CD8-positive, alpha-beta memory T cell (primary cell): ENCODE data around the gene PIGT. TPM values are rescaled to one million over a fixed set of nuclear protein-coding genes. Genes with fewer than 3 reads are reported as not detected.

Experiments
- polyA plus RNA-seq: library from polyadenylated mRNA; unstranded; fragments of 300-500 nt; fragmentation: Illumina TruSeq; gene quantifications from one replicate; pipeline ENCODE4 v1.2.3, GENCODE V29; 2021
- total RNA-seq, 2 experiments: library from RNA; stranded (reverse); gene quantifications; one replicate each; pipeline ENCODE4 v1.2.3, GENCODE V29; 2021

The PIGT gene
- total and polyA plus RNA-seq, 3 experiments from 2014 or later: 76.3 to 96.4 (median 76.4) TPM

Other genes starting within 250 kb of the PIGT start
- gene PI3, start 241.2 kb upstream of the PIGT start, total RNA-seq: under 1 TPM in 1 of 2 experiments, not detected in 1; 0.42 TPM
- not detected for gene PI3, start 241.2 kb upstream of the PIGT start, polyA plus RNA-seq
- gene SEMG1, start 209.1 kb upstream of the PIGT start, total RNA-seq: not detected
- not detected for gene SEMG1, start 209.1 kb upstream of the PIGT start, polyA plus RNA-seq
- not detected for gene SEMG2, start 194.8 kb upstream of the PIGT start, total RNA-seq
- not detected for gene SEMG2, start 194.8 kb upstream of the PIGT start, polyA plus RNA-seq
- not detected for gene SLPI, start 161.6 kb upstream of the PIGT start, total RNA-seq
- not detected for gene SLPI, start 161.6 kb upstream of the PIGT start, polyA plus RNA-seq
- not detected for gene RBPJL, start 109.3 kb upstream of the PIGT start, total RNA-seq
- not detected for gene RBPJL, start 109.3 kb upstream of the PIGT start, polyA plus RNA-seq
- gene MATN4, start 107.8 kb upstream of the PIGT start, total RNA-seq: under 1 TPM in 1 of 2 experiments, not detected in 1; 0.22 TPM
- gene MATN4, start 107.8 kb upstream of the PIGT start, polyA plus RNA-seq: not detected
- 10 to 100 TPM; 91.3 to 98.1 TPM for gene SDC4, start 67.7 kb upstream of the PIGT start, total RNA-seq
- gene SDC4, start 67.7 kb upstream of the PIGT start, polyA plus RNA-seq: 1.5 TPM
- 10 to 100 TPM; 48.3 to 54.0 TPM for gene SYS1, start 53.0 kb upstream of the PIGT start, total RNA-seq
- 40.1 TPM for gene SYS1, start 53.0 kb upstream of the PIGT start, polyA plus RNA-seq
- gene TP53TG5, start 37.8 kb upstream of the PIGT start, total RNA-seq: not detected
- not detected for gene TP53TG5, start 37.8 kb upstream of the PIGT start, polyA plus RNA-seq
- gene DBNDD2, start 7.9 kb upstream of the PIGT start, total RNA-seq: 10 to 100 TPM; 11.3 to 12.6 TPM
- 15.2 TPM for gene DBNDD2, start 7.9 kb upstream of the PIGT start, polyA plus RNA-seq
- gene WFDC2, start 53.6 kb downstream of the PIGT start, total RNA-seq: under 1 TPM in 1 of 2 experiments, not detected in 1; 0.55 TPM
- gene WFDC2, start 53.6 kb downstream of the PIGT start, polyA plus RNA-seq: not detected
- gene SPINT3, start 99.5 kb downstream of the PIGT start, total RNA-seq: not detected
- gene SPINT3, start 99.5 kb downstream of the PIGT start, polyA plus RNA-seq: not detected
- not detected for gene WFDC6, start 123.3 kb downstream of the PIGT start, total RNA-seq
- not detected for gene WFDC6, start 123.3 kb downstream of the PIGT start, polyA plus RNA-seq
- gene EPPIN, start 131.3 kb downstream of the PIGT start, total RNA-seq: not detected
- not detected for gene EPPIN, start 131.3 kb downstream of the PIGT start, polyA plus RNA-seq
- gene WFDC8, start 163.1 kb downstream of the PIGT start, total RNA-seq: not detected
- not detected for gene WFDC8, start 163.1 kb downstream of the PIGT start, polyA plus RNA-seq
- not detected for gene WFDC10A, start 213.6 kb downstream of the PIGT start, total RNA-seq
- not detected for gene WFDC10A, start 213.6 kb downstream of the PIGT start, polyA plus RNA-seq
- gene WFDC9, start 215.1 kb downstream of the PIGT start, total RNA-seq: not detected
- not detected for gene WFDC9, start 215.1 kb downstream of the PIGT start, polyA plus RNA-seq